Adrenal gland (tissue), 12 donors: ENCODE measurements around the gene ALDH1L1. TPM values are rescaled to one million over a fixed set of nuclear protein-coding genes. Genes with fewer than 3 reads are reported as not detected.

Source experiments
- DNase-seq, 7 donors: peaks; one replicate each; pipeline ENCODE4 v3.0.0-alpha.2; 2019 to 2020
- H3K27ac ChIP-seq, 5 donors: fragments of 200-600 bp; sonication (generic) in 4 of 5; 1 replicate in 3 of 5; 2 replicates in 2 of 5; pipeline versions ENCODE4 v1.5.1 to v1.8.0; 2016 to 2020; ENCODE audit warnings: mild to moderate bottlenecking in 1 of 5
- H3K27me3 ChIP-seq: fragments of 200-600 bp; 2 replicates; pipeline ENCODE4 v1.8.0; 2021
- H3K36me3 ChIP-seq, 2 donors: fragments of 200-600 bp; replicated peaks in 1 of 2; 1 replicate in 1 of 2; 2 replicates in 1 of 2; pipeline versions ENCODE4 v1.5.1 to v1.8.0; 2018 to 2022
- H3K4me1 ChIP-seq, 2 donors: fragments of 200-600 bp; replicated peaks in 1 of 2; 1 replicate in 1 of 2; 2 replicates in 1 of 2; pipeline versions ENCODE4 v1.5.1 to v1.8.0; 2018 to 2021
- H3K4me3 ChIP-seq, 4 donors: fragments of 200-600 bp; sonication (generic) in 3 of 4; one replicate each; pipeline ENCODE4 v1.5.1; 2016 to 2018
- H3K9me3 ChIP-seq, 3 donors: fragments of 200-600 bp; sonication (generic) in 1 of 3; replicated peaks in 1 of 3; 1 replicate in 2 of 3; 2 replicates in 1 of 3; pipeline versions ENCODE4 v1.5.1 to v1.8.0; 2016 to 2021
- POLR2A ChIP-seq, 2 donors: fragments of 450-650 bp; IDR thresholded peaks; one replicate each; pipeline ENCODE4 v1.6.1; 2017; ENCODE audit warnings: antibody characterized with exemption in 2 of 2, mild to moderate bottlenecking in 2 of 2, moderate library complexity in 1 of 2
- WGBS, 4 donors: extraction: QIAGEN DNeasy Blood & Tissue Kit in 2 of 4; methylation state at CpG; one replicate each; pipeline versions ENCODE4 v1.1.5 to v1.1.7; 2013 to 2017; 5-methylcytosine and 5-hydroxymethylcytosine counted together
- intact Hi-C, 2 donors: fragments of 100-400 bp; cut with DNase I; formaldehyde crosslinking; loops; one replicate each; pipeline versions ENCODE4 v1.14.1 to v1.15.0; 2022 to 2023
- polyA plus RNA-seq, 3 donors: library from polyadenylated mRNA; stranded (reverse); fragments of 200-250 nt in 2 of 3; fragments of 350-450 nt in 1 of 3; fragmentation: Illumina TruSeq in 1 of 3; extraction: RNeasy Lipid Tissue Mini Kit (QIAGEN cat#74804) in 1 of 3; gene quantifications; one replicate each; pipeline ENCODE4 v1.2.3, GENCODE V29; 2013 to 2014
- total RNA-seq, 9 donors: library from RNA; depleted of rRNA in 4 of 9; stranded (reverse); fragments of >200 nt in 4 of 9; fragments of 120-200 nt in 1 of 9; fragmentation: NEBNext Ultra II Directional in 1 of 9; extraction: Animal tissue kit (Norgen Biotek cat#: 25700) in 1 of 9; gene quantifications; one replicate each; pipeline versions ENCODE4 v1.1.0 to v1.2.4, GENCODE V29; 2013 to 2023
- TF ChIP-seq, protein P1 (sequence below), 6 experiments: fragments of 450-650 bp in 4 of 6; fragments of 200-600 bp in 2 of 6; sonication (generic) in 1 of 6; IDR thresholded peaks; 1 replicate in 5 of 6; 2 replicates in 1 of 6; pipeline versions ENCODE4 v1.5.1 to v1.8.0; 2016 to 2021; ENCODE audit warnings: antibody characterized with exemption in 6 of 6, mild to moderate bottlenecking in 2 of 6, moderate library complexity in 1 of 6
- donor health status: healthy with polysubstance abuse.
- donor health status: Bipolar disorder and iron deficiency.
- donor health status: DM: yes; HTN: yes; CAD: no.
- donor health status: DM: no; HTN: no; CAD: no.
- donor health status: DM: no; HTN: no; CAD: no.
- donor health status: DM: yes; HTN: yes; CAD: no.

ALDH1L1 gene
- total and polyA plus RNA-seq, 12 donors = 0.44 to 136 (median 72.3) TPM

DNA sequence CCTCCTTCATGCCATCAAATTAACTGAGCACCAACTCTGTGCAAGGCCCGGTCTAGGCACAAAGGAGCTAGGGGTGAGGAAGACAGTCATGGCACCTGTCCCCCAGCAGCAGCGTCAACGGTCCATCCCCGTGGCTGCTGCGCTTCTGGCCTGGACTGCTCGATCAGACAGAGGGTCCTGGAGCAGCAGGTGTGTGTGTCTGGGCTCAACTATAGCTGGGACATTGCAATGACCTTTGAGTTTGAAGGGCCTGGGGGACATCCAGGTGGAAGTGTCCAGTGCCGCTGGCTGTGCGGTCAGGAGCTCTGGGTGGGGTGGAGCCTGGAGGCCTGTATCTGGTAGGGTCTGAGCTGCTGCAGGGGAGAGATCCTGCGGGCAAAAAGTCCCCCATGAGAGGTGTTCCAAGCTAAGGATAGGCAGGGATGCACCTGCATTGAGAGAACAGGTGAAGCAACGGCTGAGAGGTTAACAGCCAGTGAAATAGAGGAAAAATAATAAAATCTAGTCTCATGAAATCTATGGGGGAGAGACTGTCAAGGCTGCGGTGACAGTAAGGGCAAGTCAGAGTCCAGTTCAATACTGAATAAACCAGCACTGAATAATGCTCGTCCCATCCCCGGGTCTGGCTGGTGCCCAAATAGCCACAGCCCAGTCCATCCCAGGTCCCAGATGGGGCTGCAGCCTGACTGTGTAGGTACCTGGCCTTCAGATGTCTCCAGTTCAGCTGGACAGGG is 71.1 kb downstream of the ALDH1L1 start:
- H3K27me3 ChIP-seq = no peaks in the 10 kb centered on the region
- TF ChIP-seq, protein P1, sequence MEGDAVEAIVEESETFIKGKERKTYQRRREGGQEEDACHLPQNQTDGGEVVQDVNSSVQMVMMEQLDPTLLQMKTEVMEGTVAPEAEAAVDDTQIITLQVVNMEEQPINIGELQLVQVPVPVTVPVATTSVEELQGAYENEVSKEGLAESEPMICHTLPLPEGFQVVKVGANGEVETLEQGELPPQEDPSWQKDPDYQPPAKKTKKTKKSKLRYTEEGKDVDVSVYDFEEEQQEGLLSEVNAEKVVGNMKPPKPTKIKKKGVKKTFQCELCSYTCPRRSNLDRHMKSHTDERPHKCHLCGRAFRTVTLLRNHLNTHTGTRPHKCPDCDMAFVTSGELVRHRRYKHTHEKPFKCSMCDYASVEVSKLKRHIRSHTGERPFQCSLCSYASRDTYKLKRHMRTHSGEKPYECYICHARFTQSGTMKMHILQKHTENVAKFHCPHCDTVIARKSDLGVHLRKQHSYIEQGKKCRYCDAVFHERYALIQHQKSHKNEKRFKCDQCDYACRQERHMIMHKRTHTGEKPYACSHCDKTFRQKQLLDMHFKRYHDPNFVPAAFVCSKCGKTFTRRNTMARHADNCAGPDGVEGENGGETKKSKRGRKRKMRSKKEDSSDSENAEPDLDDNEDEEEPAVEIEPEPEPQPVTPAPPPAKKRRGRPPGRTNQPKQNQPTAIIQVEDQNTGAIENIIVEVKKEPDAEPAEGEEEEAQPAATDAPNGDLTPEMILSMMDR (IDR thresholded peaks at IDR 0.05) = no peak
- TF ChIP-seq POLR2A (IDR thresholded peaks at IDR 0.05) = no peak
- 89 to 95% (median 94%) methylated on average over 8 to 13 of the region's 13 CpGs for WGBS, 4 donors
- peak in 1 of 7 donors; percentile 25 for DNase-seq
- H3K27ac ChIP-seq = no peak overlapping the region
- no peaks in the 10 kb centered on the region for H3K36me3 ChIP-seq
- no peak overlapping the region for H3K4me3 ChIP-seq
- no peaks in the 10 kb centered on the region for H3K9me3 ChIP-seq
- H3K4me1 ChIP-seq = no peaks in the 10 kb centered on the region
- intact Hi-C loops = no loop called here

DNA sequence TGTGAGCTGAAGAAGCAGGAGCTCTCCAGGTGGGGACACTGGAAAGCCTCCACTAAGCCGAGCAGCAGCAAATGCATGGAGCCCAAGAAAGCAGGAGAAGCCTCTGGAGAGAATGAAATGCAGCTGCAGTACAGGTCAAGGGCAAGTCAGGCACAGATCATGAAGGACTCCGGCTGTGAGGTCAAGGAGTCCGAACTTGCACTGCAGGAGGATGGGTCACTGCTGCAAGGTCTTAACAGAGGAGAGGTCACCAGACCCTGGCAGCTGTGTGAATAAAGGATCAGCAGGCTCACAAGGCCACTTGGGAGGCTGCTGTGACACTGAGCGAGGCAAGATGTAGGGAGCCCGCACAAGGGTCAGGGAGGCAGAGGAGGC is 71.7 kb downstream of the ALDH1L1 start:
- Histone ChIP-seq H3K4me1 (no peaks in the 10 kb centered on the region), H3K36me3 (no peaks in the 10 kb centered on the region), H3K4me3 (no peak overlapping the region), H3K27ac (no peak overlapping the region), H3K27me3 (no peaks in the 10 kb centered on the region), H3K9me3 (no peaks in the 10 kb centered on the region)
- WGBS, 4 donors = 43 to 79% (median 72%) methylated on average over 5 of the region's 5 CpGs
- intact Hi-C loops = no loop called here
- DNase-seq = peak in 1 of 7 donors; percentile 20
- no peak for TF ChIP-seq POLR2A (IDR thresholded peaks at IDR 0.05)
- TF ChIP-seq, protein P1 (IDR thresholded peaks at IDR 0.05) = no peak

DNA sequence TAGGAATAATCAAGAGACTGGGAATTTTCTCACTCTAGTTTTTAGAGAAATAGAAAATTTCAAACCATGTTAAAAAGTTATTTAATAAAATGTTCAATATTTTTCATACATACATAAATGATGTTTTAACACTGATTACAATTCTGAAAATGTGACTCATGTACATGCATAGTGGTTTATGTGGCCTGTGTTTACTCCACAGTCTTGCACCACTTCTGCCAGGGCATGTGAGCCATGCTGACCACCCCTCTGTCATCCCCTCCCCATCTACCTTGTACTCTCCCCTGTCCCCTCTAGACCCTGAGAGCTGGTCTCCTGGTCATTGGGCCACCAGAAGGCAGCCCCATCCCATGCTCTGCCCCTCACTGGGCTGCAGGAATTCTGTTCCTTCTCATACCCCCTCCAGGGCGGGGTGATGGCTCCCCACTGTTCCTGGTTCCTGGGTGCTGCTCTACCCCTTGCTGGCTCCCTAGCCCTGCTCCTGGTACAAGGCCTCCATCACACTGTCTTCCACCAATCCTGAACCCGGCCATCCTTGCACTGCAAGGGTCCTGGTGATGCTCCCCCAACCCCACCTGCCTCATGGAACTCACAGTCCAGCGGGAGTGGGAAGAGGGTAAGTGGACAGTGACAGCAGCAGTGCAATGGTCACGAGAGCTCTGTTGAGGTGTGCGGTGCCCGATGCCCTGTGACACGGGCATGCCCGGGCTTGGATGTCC is 72.3 kb downstream of the ALDH1L1 start:
- no peak overlapping the region for H3K27ac ChIP-seq
- intact Hi-C loops = no loop called here
- 92 to 96% (median 95%) methylated on average over 8 of the region's 8 CpGs for WGBS, 4 donors
- no peaks in the 10 kb centered on the region for H3K36me3 ChIP-seq
- no peaks in the 10 kb centered on the region for H3K9me3 ChIP-seq
- TF ChIP-seq, protein P1 (IDR thresholded peaks at IDR 0.05) = no peak
- TF ChIP-seq POLR2A (IDR thresholded peaks at IDR 0.05) = no peak
- H3K4me1 ChIP-seq = no peaks in the 10 kb centered on the region
- DNase-seq = peak in 1 of 7 donors; percentile 40
- H3K27me3 ChIP-seq = no peaks in the 10 kb centered on the region
- no peak overlapping the region for H3K4me3 ChIP-seq

DNA sequence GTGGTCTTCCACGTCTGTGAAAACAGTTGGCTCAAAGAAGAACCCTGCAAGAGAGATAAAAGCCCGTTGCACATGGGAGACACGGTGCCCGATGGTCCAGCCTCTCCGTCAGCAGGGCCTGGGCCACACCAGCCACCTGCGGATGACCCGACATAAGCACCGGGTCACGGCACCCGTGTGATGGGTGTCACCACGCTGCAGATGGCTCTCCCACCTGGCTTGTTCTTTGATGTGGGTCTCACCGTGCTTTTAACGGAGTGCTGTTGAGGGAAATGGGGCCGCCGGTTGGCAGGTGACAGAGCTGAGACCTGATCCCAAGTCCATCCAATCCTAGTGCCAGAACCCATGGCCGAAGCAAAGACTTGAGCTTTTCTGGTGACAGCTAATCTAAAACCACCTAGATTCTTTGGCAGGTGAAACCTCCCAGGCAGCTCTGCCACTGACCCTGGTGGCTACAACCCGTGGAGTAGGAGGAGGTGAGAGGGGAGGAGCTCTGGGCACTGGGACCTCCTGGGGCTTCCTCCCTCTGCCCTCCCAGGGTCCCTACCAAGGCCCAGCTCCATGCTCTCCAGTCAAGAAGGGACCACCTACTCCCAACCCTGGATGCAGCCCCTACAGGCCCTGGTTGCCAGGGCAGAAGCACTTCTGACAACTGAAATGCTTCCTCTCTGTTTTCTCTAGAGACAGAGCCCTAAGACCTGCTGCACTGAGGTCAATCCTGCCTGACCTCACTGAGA is 73.0 kb downstream of the ALDH1L1 start:
- Histone ChIP-seq H3K27me3 (no peaks in the 10 kb centered on the region), H3K9me3 (no peaks in the 10 kb centered on the region), H3K4me3 (no peak overlapping the region), H3K27ac (no peak overlapping the region), H3K4me1 (no peaks in the 10 kb centered on the region), H3K36me3 (no peaks in the 10 kb centered on the region)
- DNase-seq = peak in 1 of 7 donors; percentile 41
- TF ChIP-seq POLR2A (IDR thresholded peaks at IDR 0.05) = no peak
- TF ChIP-seq, protein P1 (IDR thresholded peaks at IDR 0.05) = no peak
- intact Hi-C loops = no loop called here
- 90 to 97% (median 94%) methylated on average over 16 to 17 of the region's 17 CpGs for whole genome bisulfite sequencing, 4 donors
